ENCODE measurements around the gene LRRC57.

Gene LRRC57

GRCh38 chr15:42490671-42491538 is 57.7 kb downstream of the LRRC57 start, which contains the start of gene ZNF106:
TSS of gene ZNF106 (minus strand) at chr15:42491141. CDS start at chr15:42472289, 18,852 bp downstream.
- peak; percentile 94 for DNase-seq (ENCODE audit: low read depth)
- TF ChIP-seq CTCF (conservative IDR thresholded peaks at IDR 0.05; ENCODE audit: low read depth, low read length) = no peak
- peak within 1 kb of the TSS; percentile 95 for H3K4me3 ChIP-seq (ENCODE audit: low read depth, low read length)

- no peak for TF ChIP-seq CTCF (conservative IDR thresholded peaks at IDR 0.05; ENCODE audit: low read depth, low read length)
- DNase-seq (ENCODE audit: low read depth) = peak; percentile 18
- H3K4me3 ChIP-seq (ENCODE audit: low read depth, low read length) = peak overlapping the region; percentile 95
Measured at GRCh38 chr15:42490291-42490670, 58.3 kb downstream of the LRRC57 start.

All from choroid plexus epithelial cell (primary cell).